ENCODE data around the gene TMEM11. TPM values are rescaled to one million over a fixed set of nuclear protein-coding genes. Genes with fewer than 3 reads are reported as not detected.
A peak's percentile ranks its signal among the peaks of the same experiment; 100 is the strongest.

The TMEM11 gene
- total and polyA plus RNA-seq, 2 of the 8 experiments (the other 6 are each of a cell fraction or from before 2014, with no cell fraction given), result 33.3 to 90.4 TPM

GRCh38 chr17:21240369-21241055 is 26.6 kb upstream of the TMEM11 start:
- H2BK20ac ChIP-seq (ENCODE audit: low read length), result no peak overlapping the region
- no peaks in the 10 kb centered on the region for H3K79me2 ChIP-seq (ENCODE audit: control insufficient read depth in 1 of 2, insufficient read depth in 2 of 2, low read length in 2 of 2)
- H2BK15ac ChIP-seq (ENCODE audit: low read length), result peak overlapping the region; percentile 19; the same call in 1 of the 2 replicates
- H3K4me1 ChIP-seq (replicated peaks in 1 of 4; ENCODE audit: control insufficient read depth in 3 of 4, insufficient read depth in 4 of 4, low read length in 3 of 4), result peaks cover 3 to 18% (median 11%) of the 10 kb centered on the region in 4 experiments
- H3K56ac ChIP-seq (replicated peaks; ENCODE audit: insufficient read length, low read depth, low read length), result no peak overlapping the region
- 78% methylated on average over 21 of the region's 25 CpGs; no CpG with 5 or more reads in 1 of the 2 experiments for WGBS, 2 experiments (ENCODE audit: extremely low coverage in 1 of 2, insufficient coverage in 1 of 2, insufficient read length in 1 of 2, insufficient replicate concordance in 2 of 2, low coverage in 1 of 2, low lambda C conversion rate in 2 of 2, missing lambda C conversion rate in 1 of 2)
- no peak for TF ChIP-seq SAP30 (IDR thresholded peaks at IDR 0.05; ENCODE audit: insufficient read depth, insufficient replicate concordance, low read length)
- TF ChIP-seq TAF1 (IDR thresholded peaks at IDR 0.05; ENCODE audit: low read depth, low read length), result no peak
- TF ChIP-seq MAFK (IDR thresholded peaks at IDR 0.05; ENCODE audit: low read depth, low read length), result no peak
- TF ChIP-seq SP2 (IDR thresholded peaks at IDR 0.05; ENCODE audit: low read length), result no peak
- peak overlapping the region; percentile 13 for H4K5ac ChIP-seq (ENCODE audit: insufficient read length, low read depth, low read length)
- peaks cover 0 to 7% of the 10 kb centered on the region in 2 experiments for H4K20me1 ChIP-seq (replicated peaks in 1 of 2; ENCODE audit: control insufficient read depth in 1 of 2, insufficient read depth in 2 of 2, low read length in 2 of 2)
- peaks cover 9% of the 10 kb centered on the region; the same call in 1 of the 2 replicates for H3K23me2 ChIP-seq (ENCODE audit: low read depth, low read length)
- H3K23ac ChIP-seq (ENCODE audit: insufficient read length), result no peak overlapping the region
- no peaks in the 10 kb centered on the region for H3K27me3 ChIP-seq (replicated peaks in 1 of 4; ENCODE audit: control insufficient read depth in 3 of 4, extremely low read depth in 1 of 4, insufficient read depth in 3 of 4, low read length in 3 of 4)
- POLR2A ChIA-PET (ENCODE audit: partially characterized antibody), result interaction anchor here (0.9 to 2.7 kb wide), 9 partner anchors 9 to 198 kb away, joined by 3 to 9 read pairs (median 4); partner anchors contain the start of genes DHRS7B, TMEM11 and USP22
- peak overlapping the region; percentile 78; the same call in 1 of the 2 replicates for H2BK5ac ChIP-seq (ENCODE audit: low read depth, low read length)
- H4K8ac ChIP-seq (ENCODE audit: extremely low read depth, insufficient read depth, low read length), result peak overlapping the region; percentile 69
- no peak overlapping the region for H3K9ac ChIP-seq (replicated peaks in 1 of 4; ENCODE audit: extremely low read depth in 1 of 4, low read depth in 3 of 4, low read length in 3 of 4)
- CTCF ChIA-PET (ENCODE audit: partially characterized antibody), result interaction anchor here (0.6 to 6.0 kb wide), 24 partner anchors 9 to 214 kb away, joined by 3 to 42 read pairs (median 4); no protein-coding TSS in a partner anchor
- H2BK12ac ChIP-seq (ENCODE audit: low read depth, low read length), result peak overlapping the region; percentile 45; the same call in 1 of the 2 replicates
- H4K91ac ChIP-seq (replicated peaks; ENCODE audit: insufficient read length, low read length), result peak overlapping the region; percentile 78
- H3K79me1 ChIP-seq (ENCODE audit: low read depth, low read length), result peaks cover under 1% of the 10 kb centered on the region
- no peaks in the 10 kb centered on the region for H3K36me3 ChIP-seq (ENCODE audit: control insufficient read depth in 2 of 4, insufficient read depth in 4 of 4, low read length in 3 of 4)
- 0 out of 2 replicates have a peak overlapping the region, but pooled peaks have one; percentile 29 for H2AK5ac ChIP-seq (ENCODE audit: low read depth, low read length)
- no peak for DNase-seq (ENCODE audit: low read depth in 1 of 2, low spot score in 2 of 2)
- peak overlapping the region; percentile 12 to 29; a peak in 2 of 4 replicates for H3K4me2 ChIP-seq (ENCODE audit: insufficient read depth in 1 of 2, low read depth in 2 of 2, low read length in 2 of 2)
- H3K4ac ChIP-seq (replicated peaks; ENCODE audit: insufficient read length, low read depth, low read length), result peak overlapping the region; percentile 17
- H2BK120ac ChIP-seq (replicated peaks; ENCODE audit: low read depth, low read length), result no peak overlapping the region
- H3K27ac ChIP-seq (ENCODE audit: low read depth, low read length), result peak overlapping the region; percentile 8; the same call in 1 of the 2 replicates
- H3K9me3 ChIP-seq (ENCODE audit: insufficient read depth in 2 of 2, low read depth in 1 of 2, low read length in 1 of 2), result no peaks in the 10 kb centered on the region
- no peak overlapping the region for H3K14ac ChIP-seq (ENCODE audit: insufficient read length)
- FAIRE-seq, result no peak
- H3K4me3 ChIP-seq (ENCODE audit: extremely low read depth in 1 of 4, insufficient read depth in 2 of 4, low read depth in 3 of 4, low read length in 4 of 4), result no peak overlapping the region
- H3K18ac ChIP-seq (ENCODE audit: extremely low read depth, low read length), result peak overlapping the region; percentile 90
- no peak overlapping the region for H2AFZ ChIP-seq (ENCODE audit: low read length)

Measured in H1 (cell line).